OCI-LY1 (cell line): ENCODE measurements around the gene UNC80.

Experiments
- CTCF ChIP-seq: fragments of 200-600 bp; sonication (generic), shearing (Covaris generic); IDR thresholded peaks from 2 replicates; pipeline ENCODE4 v1.5.1; 2017; ENCODE audit warnings: mild to moderate bottlenecking, antibody characterized with exemption, low read length, moderate library complexity, mixed read lengths
- EZH2 ChIP-seq: fragments of 200-600 bp; sonication (generic), shearing (Covaris generic); IDR thresholded peaks from 2 replicates; pipeline ENCODE4 v1.8.0; 2017; ENCODE audit warnings: borderline replicate concordance, mixed run types, mild to moderate bottlenecking, antibody characterized with exemption, low read length, moderate library complexity, mixed read lengths

- no peak for TF ChIP-seq CTCF
- no peak for TF ChIP-seq EZH2
Measured at GRCh38 chr2:209741953-209742352, 29.7 kb upstream of the UNC80 start.
